GM19193 (cell line): ENCODE data around the gene MROH8.

Experiments
- POLR2A ChIP-seq: IDR thresholded peaks from 4 replicates; pipeline ENCODE4 v1.6.1; 2011; ENCODE audit not compliant: insufficient read depth, insufficient read length; ENCODE audit errors: extremely low read depth

Gene MROH8

DNA sequence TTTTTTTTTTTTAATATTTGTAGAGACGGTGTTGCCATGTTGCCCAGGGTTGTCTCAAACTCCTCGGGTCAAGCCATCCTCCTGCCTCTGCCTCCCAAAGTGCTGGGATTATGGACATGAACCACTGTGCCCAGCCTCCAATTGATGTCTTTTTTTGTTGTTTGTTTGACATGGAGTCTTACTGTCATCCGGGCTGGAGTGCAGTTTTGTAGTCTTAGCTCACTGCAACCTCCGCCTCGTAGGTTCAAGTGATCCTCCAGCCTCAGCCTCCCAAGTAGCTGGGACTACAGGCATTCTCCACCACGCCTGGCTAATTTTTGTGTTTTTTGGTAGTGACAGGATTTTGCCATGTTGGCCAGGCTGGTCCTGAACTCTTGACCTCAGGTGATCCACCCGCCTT, 9.4 kb upstream of the MROH8 start:
- TF ChIP-seq POLR2A = no peak

- no peak for TF ChIP-seq POLR2A
Measured at GRCh38 chr20:37185686-37186085, 6.3 kb upstream of the MROH8 start.

GRCh38 chr20:37179683-37180524, 556 bp upstream of the MROH8 start:
- TF ChIP-seq POLR2A = no peak

DNA sequence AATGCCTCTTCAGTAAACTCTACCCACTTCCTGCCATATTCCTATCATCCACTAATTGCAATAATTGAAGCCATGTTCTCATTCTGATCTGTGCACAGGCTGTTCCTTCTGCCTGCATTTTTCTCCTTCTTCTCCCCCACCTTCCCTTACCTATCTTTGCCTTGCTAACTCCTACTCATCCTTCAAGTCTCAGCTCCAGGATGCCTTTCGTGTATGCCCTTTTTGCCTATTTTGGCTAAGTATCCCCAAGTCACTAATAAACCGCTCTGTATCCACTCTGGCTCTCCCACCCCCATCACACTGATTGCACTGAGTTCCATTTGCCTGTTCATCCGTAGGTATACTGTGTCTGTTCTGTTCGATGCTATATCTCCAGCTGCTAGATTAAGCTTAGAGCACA, 6.5 kb downstream of the MROH8 start:
- no peak for TF ChIP-seq POLR2A

- TF ChIP-seq POLR2A = no peak
Measured at GRCh38 chr20:37166867-37167266, 12.5 kb downstream of the MROH8 start.

GRCh38 chr20:37165031-37165430, 14.3 kb downstream of the MROH8 start:
- TF ChIP-seq POLR2A = no peak

- no peak for TF ChIP-seq POLR2A
Measured at GRCh38 chr20:37163832-37164554, 15.4 kb downstream of the MROH8 start.

DNA sequence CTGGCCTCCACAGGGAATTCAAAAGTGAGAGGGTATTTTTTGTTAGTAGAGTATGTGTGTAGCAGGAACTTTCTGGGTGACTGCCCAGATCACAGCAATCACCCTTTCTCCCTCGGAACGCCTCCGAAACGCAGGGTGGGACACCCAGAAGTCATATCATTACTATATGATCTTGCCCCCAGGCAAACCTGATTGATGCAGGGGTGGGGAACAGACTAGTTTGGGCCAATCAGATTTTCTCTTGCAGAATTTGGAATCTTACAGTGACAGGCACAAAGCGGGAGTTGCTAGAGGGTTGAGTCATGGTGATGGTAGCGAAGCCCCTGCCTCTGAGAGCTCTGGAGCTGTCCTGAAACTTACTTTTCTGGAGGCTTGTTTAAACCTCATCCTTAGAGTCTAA, 16.7 kb downstream of the MROH8 start:
- TF ChIP-seq POLR2A = no peak

- no peak for TF ChIP-seq POLR2A
Measured at GRCh38 chr20:37161830-37162549, 17.4 kb downstream of the MROH8 start.

DNA sequence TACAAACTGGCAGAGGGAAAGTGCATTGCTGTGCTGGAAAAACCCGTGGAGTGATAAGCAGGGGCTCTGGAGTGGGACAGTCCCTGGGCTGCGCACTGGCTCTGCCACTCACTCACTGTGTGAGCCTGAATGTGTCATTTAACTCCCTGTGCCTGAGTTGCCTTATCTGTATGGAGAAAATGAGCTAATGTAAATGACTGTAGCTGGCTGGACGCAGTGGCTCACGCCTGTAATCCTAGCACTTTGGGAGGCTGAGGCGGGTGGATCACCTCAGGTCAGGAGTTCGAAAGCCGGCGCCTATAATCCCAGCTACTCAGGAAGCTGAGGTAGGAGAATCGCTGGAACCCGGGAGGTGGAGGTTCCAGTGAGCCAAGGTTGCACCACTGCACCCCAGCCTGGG, 18.7 kb downstream of the MROH8 start:
- TF ChIP-seq POLR2A = no peak

DNA sequence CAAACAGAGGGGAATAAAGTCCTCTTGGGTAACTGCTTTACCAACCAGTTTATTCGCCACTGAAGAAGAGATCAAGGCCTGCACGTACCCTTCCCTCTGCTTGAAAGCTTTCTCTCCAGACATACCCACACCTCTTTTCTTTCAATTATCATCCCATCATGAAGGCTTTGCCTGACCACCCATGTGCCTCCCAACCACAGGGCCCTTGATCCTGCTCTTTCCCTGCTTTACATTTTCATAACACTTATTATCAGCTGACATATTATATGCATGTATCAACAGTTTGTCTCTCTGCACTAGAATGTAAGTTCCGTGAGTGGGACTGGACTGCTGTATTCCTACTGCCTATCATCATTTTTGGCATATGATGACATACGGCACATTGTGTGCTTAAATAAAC, 21.1 kb downstream of the MROH8 start:
- no peak for TF ChIP-seq POLR2A

DNA sequence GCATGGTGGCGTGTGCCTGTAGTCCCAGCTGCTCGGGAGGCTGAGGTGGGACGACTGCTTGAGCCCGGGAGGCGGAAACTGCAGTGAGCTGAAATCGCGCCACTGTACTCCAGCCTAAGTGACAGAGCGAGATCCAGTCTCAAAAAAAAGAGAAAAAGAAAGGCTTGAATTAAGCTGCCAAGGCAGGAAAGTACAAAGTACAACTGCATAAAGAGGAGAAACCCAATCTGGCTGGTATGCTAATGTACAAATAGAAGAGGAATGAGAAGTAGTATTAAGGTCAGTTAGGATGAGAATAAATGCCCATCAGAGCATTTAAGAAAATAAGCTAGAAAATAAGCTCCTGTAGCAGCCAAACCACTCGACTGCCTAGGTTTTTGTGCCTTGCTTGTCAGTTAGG, 23.4 kb downstream of the MROH8 start:
- no peak for TF ChIP-seq POLR2A

DNA sequence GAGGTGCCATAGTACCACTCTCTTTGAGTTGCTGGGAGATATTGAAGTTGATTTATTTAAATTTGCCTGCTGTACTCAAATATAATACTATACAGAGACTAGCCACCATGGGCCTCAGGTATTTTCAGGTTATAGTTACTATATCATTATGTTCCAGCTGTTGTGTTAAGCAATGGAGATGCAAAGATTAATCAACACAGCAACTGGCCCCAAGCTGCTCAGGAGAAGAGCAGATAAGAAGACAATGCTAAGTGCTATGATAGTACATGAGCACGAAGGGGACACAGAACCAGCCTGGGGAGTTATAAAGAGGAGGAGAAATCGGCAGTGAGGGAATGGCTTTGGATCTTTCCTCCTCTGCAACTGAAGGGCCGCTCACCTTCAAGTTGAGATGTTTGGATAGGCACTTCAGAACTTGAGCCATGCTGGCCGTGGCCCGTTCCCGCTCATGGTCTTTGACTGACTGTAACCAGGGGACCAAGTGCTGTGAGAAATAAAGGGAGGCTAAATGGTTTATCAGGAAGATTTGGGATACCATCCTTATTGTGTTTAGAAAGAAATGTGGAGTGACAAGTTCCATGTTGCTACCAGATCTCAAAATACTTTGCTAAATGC, 24.6 kb downstream of the MROH8 start:
- TF ChIP-seq POLR2A = no peak

- no peak for TF ChIP-seq POLR2A
Measured at GRCh38 chr20:37152284-37152683, 27.1 kb downstream of the MROH8 start.

DNA sequence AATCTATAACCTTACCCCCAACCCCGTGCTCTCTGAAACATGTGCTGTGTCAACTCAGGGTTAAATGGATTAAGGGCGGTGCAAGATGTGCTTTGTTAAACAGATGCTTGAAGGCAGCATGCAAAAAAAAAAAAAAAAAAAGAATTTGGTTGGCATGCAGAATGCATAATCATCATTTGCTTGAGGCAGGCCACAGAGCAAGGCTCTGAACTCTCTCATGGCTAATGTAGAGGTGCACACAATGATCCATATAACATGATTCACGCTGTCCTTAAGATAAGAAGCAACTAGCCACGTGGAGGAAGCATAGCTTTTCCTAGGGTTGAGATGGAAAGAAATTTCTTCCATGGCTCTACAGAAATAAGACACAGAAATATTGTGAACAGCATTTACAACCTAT, 27.8 kb downstream of the MROH8 start:
- TF ChIP-seq POLR2A = no peak
